GM18861 (cell line): Measurements from ENCODE around the gene NAA10.

Experiments
- ATAC-seq: cut with Tn5 transposase; IDR thresholded peaks from one replicate; pipeline ENCODE4 v1.9.1; 2021; ENCODE audit not compliant: unreplicated experiment

NAA10 gene

DNA sequence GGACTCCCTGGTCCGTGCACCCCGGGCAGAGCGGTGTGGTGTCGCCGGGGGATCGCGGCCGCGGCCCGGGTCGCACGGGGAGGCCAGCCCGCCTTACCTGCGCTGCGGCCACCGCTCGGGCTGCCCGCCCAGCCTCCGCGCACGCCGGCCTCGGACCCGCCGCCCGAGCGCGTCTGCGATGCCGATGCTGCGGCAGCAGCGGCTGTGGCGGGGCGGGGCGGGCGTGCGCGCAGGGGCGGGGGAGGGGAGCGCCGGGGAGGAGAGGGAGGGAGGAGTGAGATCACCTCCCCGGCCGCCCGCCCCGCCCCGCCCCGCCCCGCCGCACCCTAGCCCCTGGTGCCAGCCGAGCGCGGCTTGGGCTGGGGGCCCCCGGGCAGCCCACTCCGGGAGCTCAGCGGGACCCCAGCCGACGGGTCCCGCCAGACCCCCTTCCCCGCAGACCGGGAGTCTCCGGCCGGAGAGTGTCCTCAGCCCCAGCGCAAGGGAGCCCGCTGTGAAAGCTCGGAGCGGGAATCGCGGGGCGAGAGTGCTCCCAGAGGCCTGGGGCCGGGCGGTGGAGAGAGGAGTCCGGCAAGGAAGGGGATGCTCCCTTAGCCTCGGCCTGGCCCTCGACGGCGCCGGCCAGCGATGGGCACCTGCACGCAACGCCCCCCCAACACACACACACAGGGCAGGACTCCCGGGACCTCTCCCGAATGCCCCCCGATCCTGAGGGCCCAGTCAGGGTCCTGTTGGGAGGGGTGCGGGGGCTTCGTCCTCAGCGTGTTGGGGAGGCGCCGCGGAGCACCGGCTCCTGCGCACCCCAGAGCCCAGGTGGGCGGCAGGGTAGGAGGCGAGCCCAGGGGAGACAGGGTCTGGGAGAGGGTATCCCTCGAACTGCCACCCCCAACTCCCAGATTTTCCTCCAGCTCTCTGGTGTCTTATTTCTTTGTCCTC is 48.6 kb downstream of the NAA10 start, which contains the start of gene L1CAM:
Gene L1CAM (minus strand): TSS at position 206 of the 936 bp plus-strand sequence. CDS start 10,337 bp downstream, outside the sequence.
- no peak for ATAC-seq

DNA sequence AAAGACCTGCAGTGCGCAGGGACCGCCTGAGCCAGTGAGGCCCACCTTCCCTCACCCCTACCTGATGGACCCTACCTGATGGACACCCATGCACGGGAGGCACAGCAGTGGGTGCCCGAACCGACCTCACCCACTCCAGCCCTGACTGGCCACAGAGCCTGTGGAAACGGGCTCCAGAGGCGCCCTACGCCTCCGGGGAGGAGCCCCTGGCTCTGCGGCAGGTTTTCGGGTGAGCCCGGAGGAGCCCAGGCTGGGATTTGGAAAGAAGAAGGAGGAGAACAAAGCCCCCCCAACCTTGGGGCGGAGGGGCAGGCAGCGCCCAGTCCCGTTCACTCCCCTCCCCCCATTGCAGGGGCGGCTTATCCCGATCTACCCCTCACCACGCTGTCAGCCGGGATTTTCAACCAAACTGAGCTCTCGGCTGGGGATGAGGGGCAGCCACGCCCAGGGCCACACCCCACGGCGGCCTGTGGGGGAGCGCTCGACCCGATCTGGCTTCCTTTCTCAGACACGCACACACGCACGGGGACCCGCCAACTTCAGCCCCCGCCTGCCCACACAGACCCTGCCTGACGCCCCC is 49.5 kb downstream of the NAA10 start:
- ATAC-seq, result no peak

DNA sequence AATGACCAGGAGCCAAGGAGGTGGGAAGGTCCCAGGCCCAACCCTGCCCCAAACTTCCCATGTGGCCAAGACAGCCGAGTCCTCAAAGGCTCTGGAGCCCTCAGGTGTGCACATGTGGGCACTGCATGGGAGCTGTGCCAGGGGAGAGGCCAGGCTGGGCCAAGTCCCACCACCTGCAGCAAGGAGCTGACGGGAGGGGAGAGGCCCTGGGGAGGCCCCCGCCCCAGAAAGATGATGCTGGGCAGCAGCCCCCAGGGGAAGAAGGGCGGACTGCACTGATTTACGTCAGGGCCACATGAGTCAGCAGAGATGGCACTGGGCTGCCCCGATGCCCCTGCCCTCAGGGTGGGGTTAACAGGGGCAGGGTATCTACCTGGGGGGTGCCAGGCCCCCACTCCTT is 50.2 kb downstream of the NAA10 start:
- ATAC-seq, result no peak

DNA sequence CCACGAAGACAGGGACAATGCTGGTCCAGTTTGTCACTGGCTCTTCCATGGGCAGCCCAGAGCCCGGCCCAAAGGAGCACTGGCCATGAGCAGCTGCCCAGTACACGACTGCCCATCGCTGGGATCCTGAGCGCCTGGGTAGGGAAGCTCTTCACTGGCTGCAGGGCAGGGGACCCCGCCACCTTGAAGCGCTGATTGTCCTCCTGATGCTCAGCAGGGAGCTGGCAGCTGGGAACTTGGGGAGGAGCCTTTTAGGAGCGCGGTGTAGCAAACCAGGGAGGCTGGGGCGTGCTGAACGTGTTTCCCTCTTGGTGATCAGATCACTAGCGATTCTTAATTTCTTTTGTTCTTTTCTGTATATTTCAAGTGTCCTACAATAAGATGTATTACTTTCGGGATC is 50.7 kb downstream of the NAA10 start:
- ATAC-seq, result no peak

DNA sequence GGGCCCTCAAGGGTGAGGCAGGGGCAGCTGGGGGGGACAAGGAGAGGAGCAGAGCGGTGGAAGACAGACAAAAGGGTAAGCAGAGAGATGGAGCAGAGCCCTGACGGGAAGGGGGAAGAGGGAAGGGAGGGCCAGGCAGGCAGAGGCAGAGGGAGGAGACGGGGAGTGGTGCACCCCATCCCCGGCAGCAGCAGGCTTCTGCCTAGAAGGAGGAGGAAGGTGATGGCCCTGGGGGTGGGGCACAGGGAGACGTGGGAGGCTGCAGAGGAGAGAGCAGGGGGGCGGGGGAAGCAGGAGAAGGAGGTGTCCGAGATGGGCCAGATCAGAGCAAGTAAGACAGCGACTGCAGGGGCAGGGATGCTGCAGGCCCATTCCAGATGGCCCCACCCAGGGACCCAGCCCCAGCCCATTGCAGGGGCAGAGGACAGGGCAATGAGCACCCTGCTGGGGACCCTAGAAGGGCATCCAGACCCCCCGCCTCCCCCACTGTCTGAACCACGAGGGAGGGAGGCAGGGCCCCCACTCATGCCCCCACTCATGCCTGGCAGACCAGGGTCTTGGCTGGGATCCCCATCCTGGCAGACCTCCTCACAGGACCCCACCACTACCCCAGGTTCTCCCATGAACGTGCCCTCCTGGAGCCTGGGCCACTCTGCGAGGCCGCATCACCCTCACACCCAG is 51.5 kb downstream of the NAA10 start:
- no peak for ATAC-seq

DNA sequence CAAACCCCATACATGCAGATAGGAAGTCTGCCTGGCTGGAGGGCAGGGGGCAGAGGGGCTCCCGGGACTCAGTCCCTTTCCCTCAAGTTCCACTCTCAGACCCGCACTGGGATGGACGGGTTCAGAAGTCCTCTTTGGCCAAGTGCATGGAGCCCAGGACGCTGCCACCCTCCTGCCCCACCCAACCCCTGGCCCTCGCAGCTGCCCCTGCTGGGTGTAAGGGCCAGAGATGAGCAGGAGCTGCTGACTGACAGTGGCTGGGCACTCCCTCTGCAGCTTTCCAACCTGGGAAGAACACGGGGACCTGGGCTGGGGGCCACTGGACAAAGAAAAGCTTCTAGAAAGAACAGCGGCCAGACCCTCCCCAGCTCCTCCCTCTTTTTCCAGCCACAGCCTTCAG is 52.3 kb downstream of the NAA10 start:
- ATAC-seq, result no peak

DNA sequence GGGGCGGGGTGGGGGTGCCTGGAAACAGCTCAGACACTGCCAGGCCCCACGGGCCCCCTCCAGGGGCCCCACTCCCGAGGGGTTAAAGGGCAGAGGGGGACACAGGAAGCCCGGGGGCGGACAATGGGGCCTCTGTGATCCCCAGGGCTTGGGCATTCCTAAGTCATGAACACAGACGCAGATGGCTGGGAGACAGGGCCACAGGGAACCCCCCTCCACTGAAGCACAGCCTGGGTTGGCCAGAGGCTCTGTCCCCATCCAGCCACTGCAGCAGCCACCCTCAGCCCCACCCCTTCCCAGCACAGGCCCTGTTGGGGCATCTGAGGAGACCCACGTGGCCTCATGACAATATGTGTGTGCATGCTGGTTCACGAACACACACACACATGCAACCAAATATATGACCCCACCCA is 52.7 kb downstream of the NAA10 start:
- no peak for ATAC-seq

DNA sequence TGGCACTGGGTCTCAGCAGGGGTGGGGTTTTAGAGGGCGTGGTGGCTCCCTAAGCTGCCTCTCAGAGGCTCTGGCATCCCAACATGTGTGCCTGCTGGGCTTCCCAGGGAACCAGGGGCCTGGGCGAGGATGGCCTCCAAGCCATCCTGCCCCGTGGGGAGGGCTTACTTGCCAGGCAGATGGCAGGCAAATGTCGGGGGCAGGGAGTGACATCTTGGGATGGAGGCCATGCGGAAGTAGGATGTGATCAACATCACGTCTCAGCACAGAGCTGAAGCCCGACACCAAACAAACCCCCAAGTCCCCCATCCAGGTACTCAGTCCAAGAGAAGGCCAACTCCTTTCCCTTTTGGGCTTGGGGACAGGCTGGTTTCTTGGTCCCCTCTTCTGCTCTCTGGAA is 53.6 kb downstream of the NAA10 start:
- ATAC-seq, result no peak

DNA sequence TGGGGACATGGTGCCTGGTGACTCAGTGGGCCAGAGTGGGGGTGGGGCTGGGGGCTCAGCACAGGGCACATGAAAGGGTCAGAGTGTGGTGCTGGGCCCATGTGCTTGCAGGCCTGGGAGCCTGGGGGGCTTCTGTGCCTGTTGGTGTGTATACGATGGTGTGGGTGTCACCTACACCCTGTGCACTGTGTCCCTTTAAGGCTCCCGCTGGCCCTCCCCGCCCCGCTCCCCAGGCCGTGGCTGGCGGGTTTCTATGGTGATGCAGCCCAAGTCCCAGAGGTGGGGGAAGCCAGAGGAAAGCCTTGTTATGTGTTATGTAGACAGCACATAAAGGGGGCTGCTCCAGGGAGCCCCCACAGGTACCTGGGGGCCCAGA is 54.4 kb downstream of the NAA10 start:
- ATAC-seq, result no peak

DNA sequence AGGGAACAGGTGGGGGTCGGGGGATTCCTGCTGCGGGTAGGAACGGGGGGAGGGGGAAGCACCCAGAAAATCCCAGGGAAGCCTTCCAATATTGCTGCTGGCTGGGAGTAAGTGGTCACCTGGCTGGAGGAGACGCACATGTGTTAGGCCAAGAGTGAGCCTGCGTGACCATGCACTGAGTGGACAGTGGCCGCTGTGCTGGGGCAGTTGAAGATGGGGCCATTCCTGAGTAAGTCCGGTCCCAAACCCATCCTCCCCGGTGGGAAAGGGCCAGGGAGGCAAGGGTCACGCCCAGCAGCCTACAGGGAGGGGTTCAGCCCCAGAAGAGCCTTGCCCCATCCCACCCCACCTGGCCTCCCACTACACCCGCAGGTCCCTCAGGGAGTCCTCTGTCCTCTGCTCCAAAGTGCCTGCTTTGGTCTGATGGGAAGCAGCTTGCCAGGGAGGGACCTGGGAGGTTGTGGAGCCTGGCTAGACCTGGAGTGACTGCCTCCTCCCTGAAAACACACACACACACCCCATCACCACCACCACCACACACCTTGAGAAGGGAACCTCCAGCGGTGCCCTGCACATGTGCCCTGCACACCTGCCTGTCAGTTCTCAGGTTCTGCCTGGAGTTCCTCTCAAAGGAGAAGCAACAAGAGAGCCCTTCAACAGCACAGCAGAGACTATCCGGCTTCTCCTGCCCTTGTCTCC is 54.9 kb downstream of the NAA10 start:
- ATAC-seq, result no peak
